Loucy (cell line): ENCODE measurements around the gene COX18.

Experiments used
- H2AFZ ChIP-seq: fragments of 200-600 bp; sonication (generic); 2 replicates; pipeline ENCODE4 v1.6.0; 2016; ENCODE audit warnings: antibody characterized with exemption, mild to moderate bottlenecking, low read length, moderate library complexity
- H3F3A ChIP-seq: fragments of 200-600 bp; 2 replicates; pipeline ENCODE4 v1.6.0; 2016; ENCODE audit warnings: antibody characterized with exemption, low read depth, mild to moderate bottlenecking
- H3K27me3 ChIP-seq: fragments of 200-600 bp; sonication (generic); 2 replicates; pipeline ENCODE4 v1.6.1; 2014; ENCODE audit warnings: low read length, mild to moderate bottlenecking; ENCODE audit not compliant: insufficient read depth, poor library complexity, severe bottlenecking
- H3K36me3 ChIP-seq: fragments of 200-600 bp; sonication (generic); 2 replicates; pipeline ENCODE4 v1.6.1; 2016; ENCODE audit warnings: low read length; ENCODE audit not compliant: insufficient read depth
- H3K4me1 ChIP-seq: fragments of 200-600 bp; sonication (generic); 2 replicates; pipeline ENCODE4 v1.5.1; 2014; ENCODE audit warnings: low read length, mild to moderate bottlenecking; ENCODE audit not compliant: insufficient read depth, poor library complexity, severe bottlenecking
- H3K4me2 ChIP-seq: fragments of 200-600 bp; sonication (generic); 2 replicates; pipeline ENCODE4 v1.6.0; 2014; ENCODE audit warnings: antibody characterized with exemption, low read length, low read depth, mild to moderate bottlenecking; ENCODE audit not compliant: poor library complexity, severe bottlenecking
- H3K4me3 ChIP-seq: fragments of 200-600 bp; sonication (generic); 2 replicates; pipeline ENCODE4 v1.5.1; 2014; ENCODE audit warnings: low read length, mild to moderate bottlenecking, mixed read lengths; ENCODE audit not compliant: poor library complexity, severe bottlenecking
- H3K79me2 ChIP-seq: fragments of 200-600 bp; sonication (generic); 2 replicates; pipeline ENCODE4 v1.6.1; 2014; ENCODE audit warnings: low read length; ENCODE audit not compliant: insufficient read depth
- H3K9ac ChIP-seq: fragments of 200-600 bp; sonication (generic); 2 replicates; pipeline ENCODE4 v1.6.0; 2014; ENCODE audit warnings: mild to moderate bottlenecking, low read depth, low read length, moderate library complexity; ENCODE audit not compliant: poor library complexity, severe bottlenecking
- H3K9me2 ChIP-seq: fragments of 200-600 bp; sonication (generic); replicated peaks from 2 replicates; pipeline ENCODE4 v1.6.1; 2016; ENCODE audit warnings: low read depth, low read length, mixed read lengths
- H3K9me3 ChIP-seq: fragments of 200-600 bp; sonication (generic); 2 replicates; pipeline ENCODE4 v1.6.1; 2014; ENCODE audit warnings: mild to moderate bottlenecking, antibody characterized with exemption, low read length, low read depth; ENCODE audit not compliant: insufficient read depth
- H4K20me1 ChIP-seq: fragments of 200-600 bp; sonication (generic); 2 replicates; pipeline ENCODE4 v1.6.0; 2014; ENCODE audit warnings: antibody characterized with exemption, low read length, mild to moderate bottlenecking; ENCODE audit not compliant: insufficient read depth, poor library complexity, severe bottlenecking
- EZH2phosphoT487 ChIP-seq: fragments of 200-600 bp; IDR thresholded peaks from 2 replicates; pipeline ENCODE4 v1.6.1; 2018; ENCODE audit warnings: antibody characterized with exemption, mild to moderate bottlenecking, moderate library complexity, borderline replicate concordance
- TF ChIP-seq, protein P1 (sequence below): fragments of 200-600 bp; sonication (generic); conservative IDR thresholded peaks from 2 replicates; pipeline ENCODE4 v1.5.1; 2014; ENCODE audit warnings: mild to moderate bottlenecking, antibody characterized with exemption, low read length

Gene COX18

GRCh38 chr4:73028621-73029020 is 40.9 kb downstream of the COX18 start:
- Histone ChIP-seq H3K4me2 (no peak overlapping the region), H4K20me1 (no peaks in the 10 kb centered on the region), H3K9me2 (no peaks in the 10 kb centered on the region), H3K9ac (no peak overlapping the region), H3F3A (no peaks in the 10 kb centered on the region), H3K36me3 (no peaks in the 10 kb centered on the region), H3K4me3 (no peak overlapping the region), H3K9me3 (no peaks in the 10 kb centered on the region), H3K79me2 (no peaks in the 10 kb centered on the region), H3K4me1 (no peaks in the 10 kb centered on the region), H2AFZ (no peak overlapping the region), H3K27me3 (no peaks in the 10 kb centered on the region)
- no peak for TF ChIP-seq EZH2phosphoT487
- TF ChIP-seq, protein P1, sequence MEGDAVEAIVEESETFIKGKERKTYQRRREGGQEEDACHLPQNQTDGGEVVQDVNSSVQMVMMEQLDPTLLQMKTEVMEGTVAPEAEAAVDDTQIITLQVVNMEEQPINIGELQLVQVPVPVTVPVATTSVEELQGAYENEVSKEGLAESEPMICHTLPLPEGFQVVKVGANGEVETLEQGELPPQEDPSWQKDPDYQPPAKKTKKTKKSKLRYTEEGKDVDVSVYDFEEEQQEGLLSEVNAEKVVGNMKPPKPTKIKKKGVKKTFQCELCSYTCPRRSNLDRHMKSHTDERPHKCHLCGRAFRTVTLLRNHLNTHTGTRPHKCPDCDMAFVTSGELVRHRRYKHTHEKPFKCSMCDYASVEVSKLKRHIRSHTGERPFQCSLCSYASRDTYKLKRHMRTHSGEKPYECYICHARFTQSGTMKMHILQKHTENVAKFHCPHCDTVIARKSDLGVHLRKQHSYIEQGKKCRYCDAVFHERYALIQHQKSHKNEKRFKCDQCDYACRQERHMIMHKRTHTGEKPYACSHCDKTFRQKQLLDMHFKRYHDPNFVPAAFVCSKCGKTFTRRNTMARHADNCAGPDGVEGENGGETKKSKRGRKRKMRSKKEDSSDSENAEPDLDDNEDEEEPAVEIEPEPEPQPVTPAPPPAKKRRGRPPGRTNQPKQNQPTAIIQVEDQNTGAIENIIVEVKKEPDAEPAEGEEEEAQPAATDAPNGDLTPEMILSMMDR: no peak

DNA sequence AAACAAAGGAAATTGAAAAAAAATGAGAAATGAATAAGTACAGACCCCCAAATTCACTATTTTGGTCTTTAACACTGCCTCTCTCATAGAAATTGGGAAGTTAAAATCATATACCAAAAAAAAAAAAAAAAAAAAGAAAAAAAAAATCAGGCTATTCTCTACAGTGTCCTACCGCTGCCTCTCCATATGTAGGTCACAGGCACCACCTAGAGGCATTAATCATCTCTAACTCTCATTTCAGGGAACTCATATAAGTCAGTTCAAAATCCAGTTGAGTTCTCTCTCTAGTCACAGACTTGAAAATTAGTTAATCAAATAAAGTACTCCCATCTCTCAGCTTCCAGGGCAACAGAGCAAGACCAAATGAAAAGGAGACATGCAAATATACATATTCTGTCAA is 47.9 kb downstream of the COX18 start:
- H3K4me3 ChIP-seq: no peak overlapping the region
- H3F3A ChIP-seq: no peaks in the 10 kb centered on the region

DNA sequence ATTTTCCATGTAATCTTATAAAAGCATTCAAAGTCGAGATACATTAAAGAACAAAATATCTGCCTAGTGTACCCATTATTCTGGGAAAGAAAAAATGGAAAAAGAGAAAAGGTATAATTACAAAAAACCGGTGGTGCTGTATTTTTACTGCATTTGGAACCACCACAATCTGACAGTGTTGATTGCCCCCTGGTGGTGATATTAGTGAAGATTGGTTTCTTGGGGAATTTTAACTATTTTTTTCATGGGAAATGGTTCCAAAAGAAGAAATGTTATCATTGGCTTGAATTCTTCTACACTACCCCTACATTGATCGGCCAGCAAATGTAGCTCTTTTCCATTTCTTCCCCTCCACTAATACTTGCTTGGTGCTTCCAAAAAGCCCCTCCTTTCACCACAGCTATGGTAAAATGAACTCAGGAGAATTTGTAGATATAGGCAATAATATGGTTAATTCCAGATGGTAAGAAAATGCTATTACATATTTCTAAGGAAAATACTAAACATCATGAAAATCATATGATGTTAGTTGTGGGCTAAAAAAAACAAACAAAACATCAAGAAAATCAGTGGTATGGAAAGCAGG is 50.0 kb downstream of the COX18 start:
- Histone ChIP-seq H3K27me3 (no peaks in the 10 kb centered on the region), H3K79me2 (no peaks in the 10 kb centered on the region), H3K9me3 (no peaks in the 10 kb centered on the region), H3K9me2 (no peaks in the 10 kb centered on the region), H3K4me2 (no peak overlapping the region), H2AFZ (no peak overlapping the region), H3K4me3 (no peak overlapping the region), H3K4me1 (no peaks in the 10 kb centered on the region), H3F3A (no peaks in the 10 kb centered on the region), H3K9ac (no peak overlapping the region), H4K20me1 (no peaks in the 10 kb centered on the region), H3K36me3 (no peaks in the 10 kb centered on the region)
- TF ChIP-seq EZH2phosphoT487: no peak
- TF ChIP-seq, protein P1: peak; percentile 86

More for the DNA sequence above, 47.9 kb downstream of the COX18 start:
- no peak overlapping the region for H3K9ac ChIP-seq
- H3K9me2 ChIP-seq: no peaks in the 10 kb centered on the region
- H3K9me3 ChIP-seq: no peaks in the 10 kb centered on the region
- no peaks in the 10 kb centered on the region for H3K36me3 ChIP-seq
- H3K4me2 ChIP-seq: no peak overlapping the region
- H4K20me1 ChIP-seq: no peaks in the 10 kb centered on the region
- TF ChIP-seq, protein P1: peak; percentile 65
- no peak for TF ChIP-seq EZH2phosphoT487
- no peaks in the 10 kb centered on the region for H3K79me2 ChIP-seq
- H2AFZ ChIP-seq: no peak overlapping the region
- H3K4me1 ChIP-seq: no peaks in the 10 kb centered on the region
- H3K27me3 ChIP-seq: no peaks in the 10 kb centered on the region
